K562 (cell line): ENCODE data around the gene AP5Z1. TPM values are rescaled to one million over a fixed set of nuclear protein-coding genes. Genes with fewer than 3 reads are reported as not detected.
A peak's percentile ranks its signal among the peaks of the same experiment; 100 is the strongest.

Source experiments
- ATAC-seq: fragments of 200-7000 bp; cut with Tn5 transposase; 3 replicates; pipeline ENCODE4 v1.9.1; 2020; ENCODE audit warnings: moderate library complexity
- BruUV-seq: library from RNA; stranded (reverse); fragments of 400-500 nt; replicated peaks from 2 replicates; lab custom pipeline; 2021; lab: Mats Ljungman, UMichigan
- CTCF ChIA-PET: fragments of 300-600 bp; formaldehyde crosslinking; extraction: SDS; loops from one replicate; lab custom pipeline; 2021; ENCODE audit warnings: low intra/inter-chr PET ratio; lab: Yijun Ruan, JAX
- POLR2A ChIA-PET: fragments of 300-600, 350-650 bp; sonication (Branson Sonifier 250); formaldehyde crosslinking; extraction: SDS; loops from one replicate; lab custom pipeline; 2021; ENCODE audit warnings: antibody characterized with exemption, inconsistent platforms; lab: Yijun Ruan, JAX
- DNase-seq, 4 experiments: peaks; one replicate each; pipeline versions ENCODE4 v3.0.0 to v3.0.0-alpha.2; 2011 to 2018; ENCODE audit warnings: low spot score in 3 of 4, mixed read lengths in 3 of 4; ENCODE audit errors: extremely low read depth in 1 of 4
- FAIRE-seq: peaks from 2 replicates; lab custom pipeline; 2011; peaks lifted over from hg19 to GRCh38; lab: Jason Lieb, UNC
- H2AFZ ChIP-seq: 2 replicates; pipeline ENCODE4 v1.6.0; 2011; ENCODE audit warnings: low read depth, low read length, control low read depth, inconsistent platforms
- H3K27ac ChIP-seq: fragments of 200-600 bp; 3 replicates; pipeline ENCODE4 v1.8.0; 2011; ENCODE audit warnings: low read depth, mild to moderate bottlenecking, control low read depth, inconsistent platforms, low read length, moderate library complexity, mixed read lengths; ENCODE audit errors: extremely low read depth
- H3K27me3 ChIP-seq, 2 experiments: fragments of 300-600 bp in 1 of 2; 2 replicates in 1 of 2; 3 replicates in 1 of 2; pipeline versions ENCODE4 v1.6.0 to v1.8.0; 2011; ENCODE audit warnings: inconsistent platforms in 2 of 2, low read length in 2 of 2, mild to moderate bottlenecking in 1 of 2, mixed read lengths in 1 of 2, moderate library complexity in 1 of 2; ENCODE audit not compliant: control insufficient read depth in 2 of 2, insufficient read depth in 2 of 2
- H3K36me3 ChIP-seq: fragments of 300-600 bp; 3 replicates; pipeline ENCODE4 v1.8.0; 2011; ENCODE audit warnings: mild to moderate bottlenecking, low read length, inconsistent platforms; ENCODE audit not compliant: control insufficient read depth, insufficient read depth
- H3K4me1 ChIP-seq, 2 experiments: fragments of 200-600 bp in 1 of 2; replicated peaks in 1 of 2; 2 replicates in 1 of 2; 3 replicates in 1 of 2; pipeline versions ENCODE4 v1.5.1 to v1.8.0; 2011; ENCODE audit warnings: inconsistent platforms in 2 of 2, low read length in 2 of 2, mild to moderate bottlenecking in 1 of 2, mixed read lengths in 1 of 2, moderate library complexity in 1 of 2; ENCODE audit not compliant: control insufficient read depth in 2 of 2, insufficient read depth in 2 of 2
- H3K4me2 ChIP-seq: 2 replicates; pipeline ENCODE4 v1.6.1; 2011; ENCODE audit warnings: low read length, control low read depth, inconsistent platforms, mixed read lengths; ENCODE audit not compliant: insufficient read depth
- H3K4me3 ChIP-seq: fragments of 200-600 bp; sonication (generic), shearing (Covaris generic); 2 replicates; pipeline ENCODE4 v1.5.1; 2016; ENCODE audit warnings: control low read depth, inconsistent platforms
- H3K79me2 ChIP-seq: fragments of 200-600 bp; 3 replicates; pipeline ENCODE4 v1.8.0; 2011; ENCODE audit warnings: low read length, inconsistent platforms; ENCODE audit not compliant: control insufficient read depth, insufficient read depth
- H3K9ac ChIP-seq, 2 experiments: 2 replicates each; pipeline versions ENCODE4 v1.6.0 to v1.6.1; 2011; ENCODE audit warnings: low read depth in 2 of 2, low read length in 2 of 2, control low read depth in 1 of 2, inconsistent platforms in 1 of 2, mild to moderate bottlenecking in 1 of 2, mixed read lengths in 1 of 2; ENCODE audit not compliant: insufficient read depth in 1 of 2
- H3K9me1 ChIP-seq: one replicate; pipeline ENCODE4 v1.6.0; 2011; ENCODE audit warnings: inconsistent platforms, mild to moderate bottlenecking, low read length, moderate library complexity; ENCODE audit not compliant: control insufficient read depth, insufficient read depth
- H3K9me3 ChIP-seq: replicated peaks from 2 replicates; pipeline ENCODE4 v1.5.1; 2011; ENCODE audit warnings: low read depth, low read length, inconsistent platforms; ENCODE audit not compliant: control insufficient read depth, insufficient read depth
- H4K20me1 ChIP-seq: replicated peaks from 2 replicates; pipeline ENCODE4 v1.6.1; 2011; ENCODE audit warnings: low read length, inconsistent platforms, mixed read lengths; ENCODE audit not compliant: control insufficient read depth, insufficient read depth
- EGR1 ChIP-seq: fragments of 450-650 bp; conservative IDR thresholded peaks from 2 replicates; pipeline ENCODE4 v1.6.1; 2017; ENCODE audit warnings: mild to moderate bottlenecking
- HNRNPK ChIP-seq: fragments of 200-400 bp; formaldehyde crosslinking; IDR thresholded peaks from one replicate; pipeline ENCODE4 v1.6.1; 2018; ENCODE audit warnings: mild to moderate bottlenecking, low read depth, low read length; ENCODE audit not compliant: poor library complexity, severe bottlenecking
- MCM3 ChIP-seq: fragments of 450-650 bp; IDR thresholded peaks from 2 replicates; pipeline ENCODE4 v1.6.1; 2016
- PHF8 ChIP-seq: fragments of 200-600 bp; sonication (generic); IDR thresholded peaks from 2 replicates; pipeline ENCODE4 v1.6.1; 2012; ENCODE audit warnings: mixed run types, mild to moderate bottlenecking, inconsistent platforms, low read length, moderate library complexity, borderline replicate concordance
- POLR2G ChIP-seq: fragments of 200-400 bp; formaldehyde crosslinking; IDR thresholded peaks from 2 replicates; pipeline ENCODE4 v1.6.1; 2017; ENCODE audit warnings: low read depth, mild to moderate bottlenecking, antibody characterized with exemption, low read length, moderate library complexity
- RAD51 ChIP-seq: fragments of 450-650 bp; IDR thresholded peaks from 2 replicates; pipeline ENCODE4 v1.7.1; 2016; ENCODE audit warnings: low read depth, mild to moderate bottlenecking, borderline replicate concordance
- YY1 ChIP-seq, 3 experiments: IDR thresholded peaks; 2 replicates each; pipeline ENCODE4 v1.6.1; 2011; ENCODE audit warnings: low read length in 2 of 3, mild to moderate bottlenecking in 2 of 3, moderate library complexity in 2 of 3, borderline replicate concordance in 1 of 3, control low read depth in 1 of 3, low read depth in 1 of 3; ENCODE audit not compliant: insufficient read depth in 3 of 3, insufficient replicate concordance in 2 of 3, control insufficient read depth in 1 of 3, insufficient read length in 1 of 3; ENCODE audit errors: extremely low read depth in 1 of 3
- ZFX ChIP-seq: sonication (generic); formaldehyde crosslinking; IDR thresholded peaks from 2 replicates; pipeline ENCODE4 v1.8.0; 2022; ENCODE audit warnings: mild to moderate bottlenecking, missing genetic modification reagents, moderate library complexity
- ZKSCAN8 ChIP-seq: fragments of 200-800 bp; sonication (Bioruptor generic); IDR thresholded peaks from 2 replicates; pipeline ENCODE4 v1.6.1; 2016; ENCODE audit warnings: missing genetic modification characterization, missing compliant biosample characterization
- WGBS: fragments of 100-300 bp; shearing (Covaris generic); methylation state at CpG from one replicate; pipeline ENCODE4 v1.1.6; 2016; ENCODE audit warnings: low coverage, mixed read lengths; ENCODE audit not compliant: insufficient coverage; ENCODE audit errors: missing lambda C conversion rate; 5-methylcytosine and 5-hydroxymethylcytosine counted together
- in situ Hi-C: fragments of 300-500 bp; cut with MboI; formaldehyde crosslinking; loops from 4 replicates; pipeline ENCODE4 v1.15.0; 2018; ENCODE audit warnings: inconsistent platforms, mixed read lengths
- intact Hi-C: fragments of 100-400 bp; cut with micrococcal nuclease; formaldehyde crosslinking; loops from 2 replicates; pipeline ENCODE4 v1.14.2; 2022
- polyA plus RNA-seq, 8 experiments: library from polyadenylated mRNA; depleted of rRNA in 4 of 8; stranded (reverse) in 5 of 8; unstranded in 3 of 8; fragments of >200 nt; fragmentation: Nextera tagmentation in 2 of 8; fragmentation: Illumina TruSeq in 1 of 8; extraction: Ambion mirVana in 2 of 8; extraction: Trizol in 1 of 8; gene quantifications; 2 replicates each; pipeline versions ENCODE4 v1.2.1 to v1.2.3, GENCODE V29; 2011 to 2014; ENCODE audit warnings: inconsistent platforms in 1 of 8, missing spikeins in 1 of 8
- total RNA-seq, 7 experiments: library from RNA; depleted of rRNA in 6 of 7; stranded (reverse); fragments of >200 nt in 6 of 7; fragmentation: Illumina TruSeq in 2 of 7; extraction: Trizol in 2 of 7; gene quantifications; 2 replicates each; pipeline versions ENCODE4 v1.2.1 to v1.2.3, GENCODE V29; 2011 to 2021; ENCODE audit warnings: low replicate concordance in 1 of 7

Gene AP5Z1
- total and polyA plus RNA-seq, 9 of the 15 experiments (the other 6 are each of a cell fraction or from before 2014, with no cell fraction given), result 0.06 to 31.1 (median 6.4) TPM

DNA sequence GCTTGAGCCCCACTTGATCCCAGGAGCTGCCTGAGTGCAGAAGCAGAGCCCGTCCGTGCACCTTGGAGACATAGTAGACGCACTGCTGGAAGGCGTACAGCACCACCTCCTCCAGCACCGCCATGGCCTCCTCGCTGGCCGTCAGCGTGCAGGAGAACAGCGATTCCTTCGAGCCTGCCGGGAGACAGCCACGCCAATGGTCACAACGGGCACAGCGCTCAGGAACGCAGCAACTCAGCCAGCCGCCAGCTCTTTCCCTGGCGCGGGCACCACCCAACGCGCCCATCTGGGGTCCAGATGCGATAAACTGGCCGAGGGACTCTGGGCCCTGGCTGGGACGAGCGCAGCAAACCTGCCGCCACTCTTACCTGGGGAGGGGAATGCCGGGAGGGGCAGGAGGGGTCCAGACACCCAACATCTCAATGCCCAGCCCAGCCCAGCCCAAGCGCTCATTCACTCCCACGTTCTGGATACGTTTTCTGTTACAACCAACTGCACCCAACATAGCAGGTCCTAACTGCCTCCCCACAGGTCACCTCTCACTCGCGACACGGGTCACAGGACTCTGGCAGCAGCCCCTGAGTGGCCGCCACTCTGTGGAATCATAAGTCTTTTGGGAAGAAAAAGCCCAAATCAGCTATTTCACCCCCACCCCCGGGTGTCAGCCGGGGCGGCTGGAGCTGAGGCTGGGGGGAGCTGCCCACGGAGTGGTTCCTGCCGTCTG is 41.9 kb downstream of the AP5Z1 start (continued):
- TF ChIP-seq RAD51 (no peak), ZFX (CRISPR knock-in tag) (no peak)

DNA sequence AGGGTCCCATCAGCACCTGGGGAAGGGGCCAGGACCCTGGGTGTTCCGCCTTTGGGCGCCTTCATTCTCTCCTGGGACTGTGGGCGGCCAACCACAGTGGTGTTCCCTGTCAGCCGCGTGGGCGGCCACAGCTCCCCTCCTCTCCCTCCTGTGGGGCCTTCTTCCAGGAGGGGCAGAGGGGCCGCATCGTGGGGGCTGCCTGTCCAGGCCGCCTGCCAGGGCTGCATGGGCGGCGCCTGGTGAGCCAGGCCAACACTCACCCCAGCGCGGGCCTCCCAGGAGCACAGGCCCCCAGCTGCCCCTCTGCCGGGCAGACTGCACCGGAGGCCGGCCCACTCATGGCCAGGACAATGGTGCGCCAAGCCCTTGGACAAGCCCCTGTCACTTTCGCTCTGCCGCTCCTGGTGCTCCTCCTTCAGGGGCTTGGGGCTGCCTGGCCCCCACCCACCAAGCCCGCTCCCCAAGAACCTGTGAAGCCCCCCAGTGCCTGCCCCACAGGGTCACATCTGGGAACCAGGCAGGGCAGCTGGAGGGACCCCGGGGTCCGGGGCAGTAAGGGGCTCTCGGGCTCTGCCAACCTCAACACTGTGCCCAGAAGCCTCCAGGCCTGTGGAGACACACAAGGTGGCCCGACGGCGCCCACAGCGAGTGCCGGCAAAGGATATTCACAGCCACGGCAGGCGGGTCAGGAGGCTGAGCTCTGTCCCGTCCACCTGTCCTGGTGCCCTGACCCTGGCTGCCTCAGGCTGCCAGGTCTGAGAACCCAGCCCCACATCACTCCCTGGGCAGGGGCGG is 42.8 kb downstream of the AP5Z1 start:
- Histone ChIP-seq H3K79me2 (no peaks in the 10 kb centered on the region), H3K4me2 (no peak overlapping the region), H4K20me1 (no peaks in the 10 kb centered on the region), H2AFZ (no peak overlapping the region), H3K9me1 (no peaks in the 10 kb centered on the region)
- BruUV-seq, result no TSS peak
- WGBS, result 58% methylated on average over 16 of the region's 32 CpGs
- TF ChIP-seq PHF8 (no peak), HNRNPK (no peak), ZKSCAN8 (CRISPR knock-in tag) (no peak), MCM3 (no peak), EGR1 (0 out of 2 replicates have a peak, but pooled peaks have one; percentile 16), YY1 (IDR thresholded peaks at IDR 0.05; ENCODE audit: borderline replicate concordance in 1 of 3, control insufficient read depth in 1 of 3, extremely low read depth in 1 of 3, insufficient read depth in 3 of 3, insufficient read length in 1 of 3, insufficient replicate concordance in 2 of 3, low read depth in 1 of 3, low read length in 2 of 3) (no peak), POLR2G (0 out of 2 replicates have a peak, but pooled peaks have one; percentile 17)
- TF ChIP-seq, all 486 proteins: peak for 2
- CTCF ChIA-PET, result interaction anchor here (0.6 kb wide), 1 partner anchor 267 kb away, joined by 4 read pairs; no protein-coding TSS in a partner anchor
- no peaks in the 10 kb centered on the region for H3K9me3 ChIP-seq
- H3K36me3 ChIP-seq, result no peaks in the 10 kb centered on the region
- peaks cover 0 to 9% of the 10 kb centered on the region in 2 experiments; a peak in 1 of 5 replicates for H3K27me3 ChIP-seq
- no peak overlapping the region for H3K27ac ChIP-seq
- intact Hi-C loops, result no loop called here
- in situ Hi-C loops, result no loop called here
- FAIRE-seq (no peak), ATAC-seq (no peak), DNase-seq (no peak)
- no peak overlapping the region; a peak in 1 of 4 replicates for H3K9ac ChIP-seq
- H3K4me3 ChIP-seq, result no peak overlapping the region
- peaks cover 0 to 56% of the 10 kb centered on the region in 2 experiments; a peak in 2 of 5 replicates for H3K4me1 ChIP-seq
- POLR2A ChIA-PET, result interaction anchor here (0.7 kb wide), 1 partner anchor 972 kb away, joined by 3 read pairs; no protein-coding TSS in a partner anchor
